DOHH2 (cell line): ENCODE results near the gene TTC7B.

Source experiments
- H3F3A ChIP-seq: fragments of 200-600 bp; sonication (generic), shearing (Covaris generic); 2 replicates; pipeline ENCODE4 v1.6.0; 2016; ENCODE audit warnings: antibody characterized with exemption, mild to moderate bottlenecking; ENCODE audit not compliant: control insufficient read depth, insufficient read depth
- H3K27ac ChIP-seq: fragments of 200-600 bp; sonication (generic); 2 replicates; pipeline ENCODE4 v1.5.1; 2014; ENCODE audit warnings: low read depth, mild to moderate bottlenecking, low read length, moderate library complexity
- H3K27me3 ChIP-seq: fragments of 200-600 bp; sonication (generic); 2 replicates; pipeline ENCODE4 v1.6.1; 2014; ENCODE audit warnings: mild to moderate bottlenecking, low read length, mixed read lengths; ENCODE audit not compliant: control insufficient read depth
- H3K36me3 ChIP-seq: fragments of 200-600 bp; sonication (generic); 2 replicates; pipeline ENCODE4 v1.6.1; 2014; ENCODE audit warnings: mild to moderate bottlenecking, low read length, moderate library complexity, mixed read lengths; ENCODE audit not compliant: control insufficient read depth
- H3K4me1 ChIP-seq: fragments of 200-600 bp; sonication (generic); 2 replicates; pipeline ENCODE4 v1.6.1; 2014; ENCODE audit warnings: mild to moderate bottlenecking, low read length, mixed read lengths; ENCODE audit not compliant: control insufficient read depth
- H3K4me2 ChIP-seq: fragments of 200-600 bp; sonication (generic); 2 replicates; pipeline ENCODE4 v1.6.0; 2014; ENCODE audit warnings: mild to moderate bottlenecking, low read length, moderate library complexity
- H3K4me3 ChIP-seq: fragments of 200-600 bp; sonication (generic); 2 replicates; pipeline ENCODE4 v1.5.1; 2014; ENCODE audit warnings: mild to moderate bottlenecking, low read length, mixed read lengths
- H3K79me2 ChIP-seq: fragments of 200-600 bp; sonication (generic); 2 replicates; pipeline ENCODE4 v1.6.1; 2014; ENCODE audit warnings: mild to moderate bottlenecking, low read length, mixed read lengths; ENCODE audit not compliant: control insufficient read depth
- H3K9me2 ChIP-seq: fragments of 200-600 bp; sonication (generic); replicated peaks from 2 replicates; pipeline ENCODE4 v1.6.1; 2014; ENCODE audit warnings: mild to moderate bottlenecking, low read length, mixed read lengths; ENCODE audit not compliant: control insufficient read depth
- H3K9me3 ChIP-seq: fragments of 200-600 bp; sonication (generic); 2 replicates; pipeline ENCODE4 v1.6.1; 2014; ENCODE audit warnings: antibody characterized with exemption, low read length, mixed read lengths; ENCODE audit not compliant: control insufficient read depth, insufficient read depth
- H4K20me1 ChIP-seq: fragments of 200-600 bp; sonication (generic); 2 replicates; pipeline ENCODE4 v1.6.0; 2014; ENCODE audit warnings: low read depth, mild to moderate bottlenecking, antibody characterized with exemption, low read length, moderate library complexity; ENCODE audit not compliant: control insufficient read depth, insufficient read depth
- EZH2phosphoT487 ChIP-seq: fragments of 200-600 bp; sonication (generic); IDR thresholded peaks from 2 replicates; pipeline ENCODE4 v1.6.1; 2017; ENCODE audit warnings: borderline replicate concordance, mild to moderate bottlenecking, antibody characterized with exemption, low read length, moderate library complexity, mixed read lengths
- TF ChIP-seq, protein P1 (sequence below): fragments of 200-600 bp; sonication (generic); IDR thresholded peaks from one replicate; pipeline ENCODE4 v1.5.1; 2014; ENCODE audit warnings: antibody characterized with exemption, mild to moderate bottlenecking, low read depth, low read length; ENCODE audit not compliant: poor library complexity, severe bottlenecking

The TTC7B gene

GRCh38 chr14:90607141-90607540 is 209.1 kb downstream of the TTC7B start:
- TF ChIP-seq EZH2phosphoT487 = no peak
- TF ChIP-seq, protein P1, sequence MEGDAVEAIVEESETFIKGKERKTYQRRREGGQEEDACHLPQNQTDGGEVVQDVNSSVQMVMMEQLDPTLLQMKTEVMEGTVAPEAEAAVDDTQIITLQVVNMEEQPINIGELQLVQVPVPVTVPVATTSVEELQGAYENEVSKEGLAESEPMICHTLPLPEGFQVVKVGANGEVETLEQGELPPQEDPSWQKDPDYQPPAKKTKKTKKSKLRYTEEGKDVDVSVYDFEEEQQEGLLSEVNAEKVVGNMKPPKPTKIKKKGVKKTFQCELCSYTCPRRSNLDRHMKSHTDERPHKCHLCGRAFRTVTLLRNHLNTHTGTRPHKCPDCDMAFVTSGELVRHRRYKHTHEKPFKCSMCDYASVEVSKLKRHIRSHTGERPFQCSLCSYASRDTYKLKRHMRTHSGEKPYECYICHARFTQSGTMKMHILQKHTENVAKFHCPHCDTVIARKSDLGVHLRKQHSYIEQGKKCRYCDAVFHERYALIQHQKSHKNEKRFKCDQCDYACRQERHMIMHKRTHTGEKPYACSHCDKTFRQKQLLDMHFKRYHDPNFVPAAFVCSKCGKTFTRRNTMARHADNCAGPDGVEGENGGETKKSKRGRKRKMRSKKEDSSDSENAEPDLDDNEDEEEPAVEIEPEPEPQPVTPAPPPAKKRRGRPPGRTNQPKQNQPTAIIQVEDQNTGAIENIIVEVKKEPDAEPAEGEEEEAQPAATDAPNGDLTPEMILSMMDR = no peak
- no peak overlapping the region for H3K4me2 ChIP-seq
- no peaks in the 10 kb centered on the region for H3K79me2 ChIP-seq
- H3K4me1 ChIP-seq = no peaks in the 10 kb centered on the region
- H3K27me3 ChIP-seq = no peaks in the 10 kb centered on the region
- no peaks in the 10 kb centered on the region for H3K36me3 ChIP-seq
- H3F3A ChIP-seq = no peaks in the 10 kb centered on the region
- H3K27ac ChIP-seq = no peak overlapping the region
- H3K9me3 ChIP-seq = no peaks in the 10 kb centered on the region
- no peaks in the 10 kb centered on the region for H4K20me1 ChIP-seq
- H3K4me3 ChIP-seq = no peak overlapping the region
- no peaks in the 10 kb centered on the region for H3K9me2 ChIP-seq

GRCh38 chr14:90606434-90606833 is 209.8 kb downstream of the TTC7B start:
- Histone ChIP-seq H3K27ac (no peak overlapping the region), H3K9me3 (no peaks in the 10 kb centered on the region), H3K4me3 (no peak overlapping the region), H3K4me2 (no peak overlapping the region), H3F3A (no peaks in the 10 kb centered on the region), H3K79me2 (no peaks in the 10 kb centered on the region), H3K27me3 (no peaks in the 10 kb centered on the region), H3K36me3 (no peaks in the 10 kb centered on the region), H3K4me1 (no peaks in the 10 kb centered on the region), H4K20me1 (no peaks in the 10 kb centered on the region), H3K9me2 (no peaks in the 10 kb centered on the region)
- TF ChIP-seq EZH2phosphoT487 = no peak
- TF ChIP-seq, protein P1 = no peak

DNA sequence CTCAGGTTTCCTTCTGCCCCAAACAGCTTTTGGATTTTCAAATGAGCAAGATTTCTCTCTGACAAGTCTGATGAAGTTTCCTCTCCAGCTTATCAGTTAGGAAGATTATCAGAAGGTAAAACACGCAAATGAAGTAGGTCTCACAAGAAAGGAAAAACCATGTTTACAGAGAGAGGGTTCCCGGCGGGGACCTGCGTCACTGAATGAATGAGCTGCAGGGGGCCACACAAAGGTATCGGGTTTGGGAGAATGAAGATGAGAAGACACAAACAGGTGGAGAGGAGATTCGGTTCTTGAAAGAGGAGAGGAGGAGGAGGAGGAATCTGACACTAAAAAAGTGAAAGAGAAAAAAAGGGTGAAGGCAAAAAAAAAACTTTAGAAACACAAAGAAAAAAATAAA is 210.8 kb downstream of the TTC7B start:
- Histone ChIP-seq H3K4me2 (no peak overlapping the region), H3K79me2 (no peaks in the 10 kb centered on the region), H3K27ac (no peak overlapping the region), H4K20me1 (no peaks in the 10 kb centered on the region), H3K9me2 (no peaks in the 10 kb centered on the region), H3K9me3 (no peaks in the 10 kb centered on the region), H3K36me3 (no peaks in the 10 kb centered on the region), H3K4me3 (no peak overlapping the region), H3K27me3 (no peaks in the 10 kb centered on the region), H3K4me1 (no peaks in the 10 kb centered on the region), H3F3A (no peaks in the 10 kb centered on the region)
- TF ChIP-seq, protein P1 = no peak
- no peak for TF ChIP-seq EZH2phosphoT487

- no peaks in the 10 kb centered on the region for H3F3A ChIP-seq
- H3K9me3 ChIP-seq = no peaks in the 10 kb centered on the region
- H4K20me1 ChIP-seq = no peaks in the 10 kb centered on the region
- H3K9me2 ChIP-seq = no peaks in the 10 kb centered on the region
- no peak overlapping the region for H3K4me2 ChIP-seq
- H3K4me3 ChIP-seq = no peak overlapping the region
- no peak overlapping the region for H3K27ac ChIP-seq
- no peaks in the 10 kb centered on the region for H3K79me2 ChIP-seq
- no peaks in the 10 kb centered on the region for H3K27me3 ChIP-seq
- no peaks in the 10 kb centered on the region for H3K36me3 ChIP-seq
- TF ChIP-seq EZH2phosphoT487 = no peak
- TF ChIP-seq, protein P1 = no peak
- H3K4me1 ChIP-seq = no peaks in the 10 kb centered on the region
Measured at GRCh38 chr14:90604356-90604755, 211.9 kb downstream of the TTC7B start.
